ENCODE measurements around the gene HRH4. TPM values are rescaled to one million over a fixed set of nuclear protein-coding genes. Genes with fewer than 3 reads are reported as not detected.

The HRH4 gene
- total RNA-seq, 1 donor: under 0.01 TPM

DNA sequence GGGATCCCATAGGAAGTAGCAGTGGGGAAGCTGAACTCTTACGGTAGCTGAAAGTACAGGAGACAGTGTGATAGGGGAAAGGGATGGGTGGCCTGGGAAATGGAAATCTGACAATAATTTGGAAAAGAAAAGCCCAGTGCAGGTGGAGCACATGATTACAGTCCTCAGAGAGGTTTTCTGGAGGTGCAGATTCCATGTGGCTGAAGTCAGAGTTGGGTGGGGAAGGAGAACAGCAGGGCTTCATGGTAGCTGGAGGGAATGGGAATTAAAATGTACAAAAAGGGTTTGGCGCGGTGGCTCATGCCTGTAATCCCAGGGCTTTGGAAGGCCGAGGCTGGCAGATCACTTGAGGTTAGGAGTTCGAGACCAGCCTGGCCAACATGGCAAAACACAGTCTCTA is 12.2 kb downstream of the HRH4 start:
- no peak for TF ChIP-seq CTCF (IDR thresholded peaks at IDR 0.05; ENCODE audit: insufficient read depth, low read depth, low read length)

GRCh38 chr18:24474406-24474805 is 14.0 kb downstream of the HRH4 start:
- no peak for TF ChIP-seq CTCF (IDR thresholded peaks at IDR 0.05; ENCODE audit: insufficient read depth, low read depth, low read length)
- DNase-seq (ENCODE audit: low read depth): no peak
- no peak overlapping the region for H3K4me3 ChIP-seq (ENCODE audit: low read depth, low read length)

More for the DNA sequence above, 12.2 kb downstream of the HRH4 start:
- no peak overlapping the region for H3K4me3 ChIP-seq (ENCODE audit: low read depth, low read length)
- DNase-seq (ENCODE audit: low read depth): no peak

- DNase-seq (ENCODE audit: low read depth): no peak
- TF ChIP-seq CTCF (IDR thresholded peaks at IDR 0.05; ENCODE audit: insufficient read depth, low read depth, low read length): no peak
- no peak overlapping the region for H3K4me3 ChIP-seq (ENCODE audit: low read depth, low read length)
Measured at GRCh38 chr18:24475926-24476589, 15.6 kb downstream of the HRH4 start.

GRCh38 chr18:24479371-24479770 is 18.9 kb downstream of the HRH4 start:
- TF ChIP-seq CTCF (IDR thresholded peaks at IDR 0.05; ENCODE audit: insufficient read depth, low read depth, low read length): no peak
- no peak overlapping the region for H3K4me3 ChIP-seq (ENCODE audit: low read depth, low read length)
- DNase-seq (ENCODE audit: low read depth): no peak

DNA sequence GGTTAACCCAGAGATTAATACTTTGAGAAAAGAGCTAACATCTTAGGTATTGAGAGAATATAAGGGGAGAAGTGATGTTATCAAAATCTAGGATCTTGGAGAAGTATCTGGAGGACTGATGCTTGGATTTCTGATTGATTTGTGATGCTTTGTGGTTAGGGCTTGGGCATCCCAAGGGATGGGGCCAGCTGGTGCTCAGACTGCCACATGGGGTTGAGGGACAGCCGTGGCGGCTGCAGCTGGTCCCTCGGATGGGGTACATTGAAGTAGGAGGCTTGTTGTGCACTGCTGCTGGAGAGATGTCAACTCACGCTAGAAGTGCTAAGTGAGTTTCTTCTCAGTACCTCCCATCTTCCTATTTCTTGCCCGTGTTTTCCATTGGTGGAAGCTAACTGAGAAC is 22.4 kb downstream of the HRH4 start:
- TF ChIP-seq CTCF (IDR thresholded peaks at IDR 0.05; ENCODE audit: insufficient read depth, low read depth, low read length): no peak
- DNase-seq (ENCODE audit: low read depth): no peak
- no peak overlapping the region for H3K4me3 ChIP-seq (ENCODE audit: low read depth, low read length)

- no peak for DNase-seq (ENCODE audit: low read depth)
- no peak for TF ChIP-seq CTCF (IDR thresholded peaks at IDR 0.05; ENCODE audit: insufficient read depth, low read depth, low read length)
- no peak overlapping the region for H3K4me3 ChIP-seq (ENCODE audit: low read depth, low read length)
Measured at GRCh38 chr18:24485681-24486080, 25.2 kb downstream of the HRH4 start.

DNA sequence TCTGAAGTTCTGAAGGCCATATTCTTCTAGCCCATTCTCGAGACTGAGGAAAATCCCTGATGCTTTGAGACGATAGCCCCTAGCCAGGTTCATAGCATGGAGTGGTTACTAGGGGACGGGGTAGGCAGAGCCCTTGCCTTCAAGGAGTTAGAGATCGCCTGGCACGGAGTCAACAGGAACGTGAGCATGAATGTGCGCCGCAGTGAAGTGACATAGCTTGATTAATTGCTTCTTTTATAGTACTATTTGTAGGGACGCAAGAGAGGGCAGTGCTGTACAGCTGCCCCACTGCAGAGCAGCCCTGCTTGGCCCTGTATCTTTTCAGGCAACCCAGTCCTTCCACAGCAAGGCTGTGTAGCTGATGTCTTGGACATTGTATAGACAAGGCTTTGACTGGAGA is 26.2 kb downstream of the HRH4 start:
- no peak for TF ChIP-seq CTCF (IDR thresholded peaks at IDR 0.05; ENCODE audit: insufficient read depth, low read depth, low read length)
- no peak overlapping the region for H3K4me3 ChIP-seq (ENCODE audit: low read depth, low read length)
- DNase-seq (ENCODE audit: low read depth): no peak
